Measurements from ENCODE around the gene SCD.

The SCD gene

DNA sequence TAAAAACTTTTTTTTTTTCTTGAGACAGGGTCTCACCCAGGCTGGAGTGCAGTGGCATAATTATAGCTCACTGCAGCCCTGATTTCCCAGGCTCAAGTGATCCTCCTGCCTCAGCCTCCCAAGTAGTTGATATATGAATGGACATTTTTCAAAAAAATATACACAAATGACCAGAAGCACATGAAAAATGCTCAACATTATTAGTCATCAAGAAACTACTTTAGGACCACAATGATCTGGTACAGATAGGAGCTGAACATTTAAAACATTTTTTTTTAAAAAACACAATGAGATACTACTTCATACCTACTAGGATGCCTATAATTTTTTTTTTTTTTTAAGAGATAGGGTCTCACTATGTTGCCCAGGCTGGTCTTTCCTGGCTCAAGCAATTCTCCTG lies 21.7 kb downstream of the SCD start:
- H3K4me3 Mint-ChIP-seq: no peak overlapping the region
- H3K36me3 Mint-ChIP-seq (ENCODE audit: low read depth): peaks cover 5% of the 10 kb centered on the region
- no peak overlapping the region for H3K27ac Mint-ChIP-seq
- TF ChIP-seq, protein P1, sequence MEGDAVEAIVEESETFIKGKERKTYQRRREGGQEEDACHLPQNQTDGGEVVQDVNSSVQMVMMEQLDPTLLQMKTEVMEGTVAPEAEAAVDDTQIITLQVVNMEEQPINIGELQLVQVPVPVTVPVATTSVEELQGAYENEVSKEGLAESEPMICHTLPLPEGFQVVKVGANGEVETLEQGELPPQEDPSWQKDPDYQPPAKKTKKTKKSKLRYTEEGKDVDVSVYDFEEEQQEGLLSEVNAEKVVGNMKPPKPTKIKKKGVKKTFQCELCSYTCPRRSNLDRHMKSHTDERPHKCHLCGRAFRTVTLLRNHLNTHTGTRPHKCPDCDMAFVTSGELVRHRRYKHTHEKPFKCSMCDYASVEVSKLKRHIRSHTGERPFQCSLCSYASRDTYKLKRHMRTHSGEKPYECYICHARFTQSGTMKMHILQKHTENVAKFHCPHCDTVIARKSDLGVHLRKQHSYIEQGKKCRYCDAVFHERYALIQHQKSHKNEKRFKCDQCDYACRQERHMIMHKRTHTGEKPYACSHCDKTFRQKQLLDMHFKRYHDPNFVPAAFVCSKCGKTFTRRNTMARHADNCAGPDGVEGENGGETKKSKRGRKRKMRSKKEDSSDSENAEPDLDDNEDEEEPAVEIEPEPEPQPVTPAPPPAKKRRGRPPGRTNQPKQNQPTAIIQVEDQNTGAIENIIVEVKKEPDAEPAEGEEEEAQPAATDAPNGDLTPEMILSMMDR (IDR thresholded peaks at IDR 0.05; ENCODE audit: unreplicated experiment in 3 of 3): no peak
- H3K9me3 Mint-ChIP-seq: no peaks in the 10 kb centered on the region
- H3K27me3 Mint-ChIP-seq (ENCODE audit: low read depth): no peaks in the 10 kb centered on the region
- H3K4me1 Mint-ChIP-seq: peaks cover 18% of the 10 kb centered on the region

DNA sequence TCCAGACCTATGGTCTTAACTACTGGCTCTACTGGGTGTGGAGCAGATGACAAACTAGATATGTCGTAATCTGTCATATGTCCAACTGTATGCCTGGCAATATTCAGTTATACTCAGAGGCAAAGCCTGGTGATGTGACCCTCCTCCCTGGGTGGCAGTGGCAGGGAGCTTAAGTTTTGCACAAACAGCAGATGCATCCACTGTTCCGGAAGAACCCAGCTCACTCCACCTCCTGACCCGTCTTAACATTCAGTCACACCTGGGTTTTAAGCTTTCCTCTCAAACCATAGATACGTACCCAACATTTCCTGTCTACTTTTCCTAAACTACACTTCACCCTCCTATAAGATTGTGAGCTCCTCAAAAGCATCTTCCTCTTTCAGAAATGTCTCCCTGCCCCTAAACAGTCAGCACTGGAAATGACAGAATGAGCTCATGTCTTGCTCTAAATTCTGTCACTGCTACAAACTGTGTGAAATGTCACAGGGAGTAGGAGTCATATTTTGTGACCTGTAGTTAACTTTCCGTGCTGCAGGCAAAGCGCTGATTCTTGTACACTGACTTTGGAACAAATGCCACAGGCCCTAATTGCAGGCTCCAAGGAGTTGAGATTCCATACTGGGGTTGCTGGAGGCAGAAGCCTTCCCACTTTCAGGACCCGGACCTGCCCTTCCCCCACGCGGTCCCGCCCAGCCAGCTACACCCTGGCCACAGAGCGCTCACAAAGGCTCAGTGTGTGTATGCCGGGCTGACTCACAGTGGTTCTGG lies 23.9 kb downstream of the SCD start:
- Mint-ChIP-seq H3K9me3 (no peaks in the 10 kb centered on the region), H3K27me3 (ENCODE audit: low read depth) (no peaks in the 10 kb centered on the region), H3K27ac (peak overlapping the region; percentile 63 to 79 (median 69)), H3K4me1 (peaks cover 12% of the 10 kb centered on the region), H3K36me3 (ENCODE audit: low read depth) (no peaks in the 10 kb centered on the region), H3K4me3 (peak overlapping the region; percentile 56 to 67 (median 58))
- TF ChIP-seq, protein P1 (IDR thresholded peaks at IDR 0.05; ENCODE audit: unreplicated experiment in 3 of 3): no peak

DNA sequence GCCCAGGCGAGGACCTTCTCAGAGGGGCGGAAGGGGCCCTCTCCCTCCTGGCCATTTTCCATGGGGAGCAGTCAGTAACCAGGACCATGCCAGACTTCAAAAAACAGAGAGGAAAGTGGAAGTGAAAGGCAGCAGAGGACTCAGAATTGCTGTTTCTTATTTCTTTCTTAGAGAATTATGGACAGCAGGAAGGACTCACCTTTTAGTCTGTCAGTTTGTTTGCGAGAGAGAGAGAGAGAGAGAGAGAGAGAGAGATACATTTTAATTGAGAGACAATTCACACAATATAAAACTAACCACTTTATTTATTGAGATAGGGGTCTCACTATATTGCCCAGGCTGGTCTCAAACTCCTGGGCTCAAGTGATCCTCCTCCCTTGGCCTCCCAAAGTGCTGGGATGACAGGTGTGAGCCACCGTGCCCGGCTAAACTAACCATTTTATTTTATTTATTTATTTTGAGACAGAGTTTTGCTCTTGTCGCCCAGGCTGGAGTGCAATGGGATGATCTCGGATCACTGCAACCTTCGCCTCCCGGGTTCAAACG lies 24.5 kb downstream of the SCD start:
- Mint-ChIP-seq H3K4me3 (peak overlapping the region; percentile 56 to 67 (median 58)), H3K36me3 (ENCODE audit: low read depth) (no peaks in the 10 kb centered on the region), H3K4me1 (peaks cover 12% of the 10 kb centered on the region), H3K27me3 (ENCODE audit: low read depth) (no peaks in the 10 kb centered on the region), H3K27ac (peak overlapping the region; percentile 63 to 79 (median 69)), H3K9me3 (no peaks in the 10 kb centered on the region)
- TF ChIP-seq, protein P1 (IDR thresholded peaks at IDR 0.05; ENCODE audit: unreplicated experiment in 3 of 3): no peak

DNA sequence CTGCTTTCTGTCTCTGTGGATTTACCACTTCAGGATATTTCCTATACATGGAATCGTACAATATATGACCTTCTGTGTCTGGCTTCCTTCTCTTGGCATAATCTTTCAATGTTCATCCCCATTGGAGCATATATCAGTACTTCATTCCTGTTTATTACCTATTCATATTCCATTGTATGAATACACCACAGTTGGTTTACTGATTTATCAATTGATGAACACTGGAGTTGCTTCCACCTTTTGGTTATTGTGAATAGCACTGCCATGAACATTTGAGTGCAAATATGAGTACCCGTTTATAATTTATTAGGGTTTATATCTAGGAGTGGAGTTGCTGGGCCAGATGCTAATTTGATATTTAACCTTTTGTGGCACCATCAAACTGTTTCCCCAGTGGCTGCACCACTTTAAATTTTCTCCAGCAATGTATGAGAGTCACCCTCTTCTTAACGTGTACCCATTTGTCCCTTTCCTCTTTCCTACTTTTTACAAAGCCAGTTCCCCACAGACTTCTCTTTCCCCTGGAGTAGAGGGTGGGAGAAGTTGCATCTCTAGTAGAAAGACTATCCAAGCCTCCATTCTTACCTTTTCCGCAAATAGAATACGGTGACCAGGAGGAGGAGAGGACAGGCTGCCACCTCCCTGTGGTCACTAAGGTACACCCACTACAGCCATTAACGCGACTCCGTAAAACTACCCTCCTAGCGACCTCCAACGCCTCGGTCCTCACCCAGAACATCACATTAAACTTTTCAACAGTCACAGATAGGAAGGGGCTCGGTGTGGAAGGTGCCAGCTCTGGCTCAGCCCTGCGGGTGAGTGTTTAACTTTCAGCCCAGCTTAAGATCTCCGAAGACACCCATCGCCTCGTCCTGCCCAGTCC lies 25.6 kb downstream of the SCD start:
- Mint-ChIP-seq H3K27ac (no peak overlapping the region), H3K27me3 (ENCODE audit: low read depth) (no peaks in the 10 kb centered on the region), H3K4me1 (peaks cover 12% of the 10 kb centered on the region)

DNA sequence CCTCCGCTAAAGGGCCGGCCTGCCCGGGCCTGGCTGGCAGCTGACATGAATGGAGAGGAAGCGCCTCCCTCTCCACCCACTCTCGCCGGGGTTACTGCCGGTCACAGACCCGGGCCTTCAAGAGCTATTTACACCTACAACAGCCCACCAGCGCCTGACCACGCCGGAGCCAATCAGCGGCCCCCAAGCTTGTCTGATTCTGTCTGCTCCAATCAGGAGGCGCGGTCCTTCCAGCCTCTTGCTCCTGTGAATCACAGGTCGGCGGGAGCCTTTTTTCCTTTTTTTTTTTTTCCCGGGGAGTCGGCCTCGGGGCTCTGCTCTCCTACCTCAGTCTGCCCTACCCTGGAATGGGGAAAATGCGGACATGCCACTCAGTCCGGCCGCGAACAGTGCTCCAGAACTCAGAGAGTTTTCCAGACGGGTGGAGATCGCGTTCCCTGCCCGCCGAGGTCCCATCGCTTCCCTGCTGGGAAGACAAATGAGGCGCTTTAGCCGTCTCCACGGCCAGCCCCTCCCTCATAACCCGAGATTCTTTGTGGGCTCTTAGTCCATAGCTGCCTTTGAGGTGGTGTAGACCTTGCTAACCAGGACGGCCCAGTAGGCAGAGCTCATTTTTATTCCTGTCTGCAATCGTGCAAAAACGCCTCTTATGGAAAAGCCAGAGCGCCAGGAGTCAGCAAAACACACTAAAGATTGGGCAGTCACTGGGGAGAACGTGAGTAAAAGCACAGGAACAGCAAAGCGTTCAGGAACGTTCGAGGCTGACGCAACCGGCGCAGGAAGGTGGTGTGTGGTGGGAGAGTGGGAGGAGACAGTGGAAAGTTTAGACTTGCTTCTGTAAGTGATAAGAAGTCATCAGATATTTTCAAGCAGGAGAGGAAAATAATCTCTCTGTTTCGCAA lies 26.5 kb downstream of the SCD start:
- Mint-ChIP-seq H3K36me3 (ENCODE audit: low read depth) (no peaks in the 10 kb centered on the region), H3K27ac (no peak overlapping the region), H3K27me3 (ENCODE audit: low read depth) (no peaks in the 10 kb centered on the region), H3K4me3 (no peak overlapping the region), H3K9me3 (no peaks in the 10 kb centered on the region), H3K4me1 (peaks cover 12% of the 10 kb centered on the region)
- TF ChIP-seq, protein P1 (IDR thresholded peaks at IDR 0.05; ENCODE audit: unreplicated experiment in 3 of 3): no peak

More for the DNA sequence above, 25.6 kb downstream of the SCD start:
- no peaks in the 10 kb centered on the region for H3K9me3 Mint-ChIP-seq
- TF ChIP-seq, protein P1 (IDR thresholded peaks at IDR 0.05; ENCODE audit: unreplicated experiment in 3 of 3): no peak
- H3K4me3 Mint-ChIP-seq: no peak overlapping the region
- no peaks in the 10 kb centered on the region for H3K36me3 Mint-ChIP-seq (ENCODE audit: low read depth)
